C4-2B (cell line): Measurements from ENCODE around the gene BORCS5.

Experiments used
- H3K27ac ChIP-seq: fragments of 450-650 bp; 2 replicates; pipeline ENCODE4 v1.5.1; 2017
- CTCF ChIP-seq: fragments of 450-650 bp; conservative IDR thresholded peaks from 2 replicates; pipeline ENCODE4 v1.5.1; 2017; ENCODE audit warnings: mild to moderate bottlenecking
- ZFX ChIP-seq: fragments of 450-650 bp; IDR thresholded peaks from 2 replicates; pipeline ENCODE4 v1.6.1; 2017

BORCS5 gene

GRCh38 chr12:12327802-12328201, 29.1 kb upstream of the BORCS5 start:
- H3K27ac ChIP-seq: no peak overlapping the region
- peak; percentile 88 for TF ChIP-seq CTCF
- no peak for TF ChIP-seq ZFX

DNA sequence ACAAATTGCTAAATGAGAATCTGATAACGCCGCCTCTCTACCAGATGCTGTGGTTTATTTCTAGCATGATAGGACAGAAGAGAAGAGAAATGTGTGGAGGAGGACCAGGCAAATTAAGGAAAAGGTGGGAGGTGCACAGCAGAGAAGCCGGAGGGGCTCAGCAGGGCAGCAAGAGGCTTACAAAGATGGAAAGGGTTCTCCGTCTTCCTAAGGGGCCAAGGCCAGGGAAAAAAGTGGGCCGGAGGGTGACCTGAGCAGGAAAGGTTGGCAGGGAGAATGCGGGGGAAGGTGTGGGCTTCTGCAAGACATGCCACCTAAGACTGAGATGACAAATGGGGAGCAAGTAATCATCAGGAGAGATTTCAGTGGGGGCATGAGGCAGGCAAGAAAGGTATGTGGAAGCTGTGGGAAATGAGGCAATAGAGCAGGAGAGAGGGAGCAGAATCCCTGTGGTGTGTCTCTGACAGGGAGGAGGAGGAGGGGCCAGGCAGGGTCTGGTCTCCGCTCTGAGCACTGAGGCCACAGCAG, 25.6 kb upstream of the BORCS5 start:
- H3K27ac ChIP-seq: 0 out of 2 replicates have a peak overlapping the region, but pooled peaks have one; percentile 0
- TF ChIP-seq ZFX (no peak), CTCF (no peak)

GRCh38 chr12:12331896-12332295, 25.0 kb upstream of the BORCS5 start:
- no peak for TF ChIP-seq ZFX
- no peak for TF ChIP-seq CTCF
- H3K27ac ChIP-seq: peak overlapping the region; percentile 0; the same call in 1 of the 2 replicates

GRCh38 chr12:12333407-12334366, 23.2 kb upstream of the BORCS5 start:
- H3K27ac ChIP-seq: no peak overlapping the region

DNA sequence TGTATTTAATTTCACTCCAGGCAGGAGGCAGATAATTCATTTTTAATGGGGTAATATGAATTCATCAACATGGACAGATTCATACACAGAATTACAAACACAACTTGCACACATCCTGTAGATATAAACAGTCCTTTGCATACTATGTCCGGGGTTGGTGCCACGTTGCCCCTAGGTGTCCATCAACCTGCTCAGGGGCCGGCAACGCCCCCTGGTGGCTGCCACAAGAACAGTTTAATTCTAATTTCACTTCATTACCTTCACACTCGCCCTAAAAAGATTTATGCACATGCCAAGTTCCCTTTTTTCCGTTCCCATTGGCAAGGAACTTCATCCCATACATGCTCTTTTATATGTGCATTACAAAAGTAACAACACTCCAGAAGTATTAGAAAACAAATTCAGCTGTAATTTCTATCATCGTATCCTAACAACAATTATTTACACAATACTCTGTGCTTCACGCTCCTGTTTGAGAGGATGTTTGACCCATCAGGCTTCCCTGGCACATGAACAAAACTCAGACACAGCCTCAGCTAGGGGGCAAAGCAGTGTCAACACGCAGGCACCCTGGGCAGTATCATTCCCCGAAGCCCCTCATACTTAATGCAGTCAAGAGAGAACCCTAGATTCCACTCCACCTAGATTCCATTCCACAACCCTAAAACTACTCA, 22.4 kb upstream of the BORCS5 start:
- H3K27ac ChIP-seq: no peak overlapping the region
- TF ChIP-seq ZFX (no peak), CTCF (peak; percentile 97)

More at GRCh38 chr12:12333407-12334366, 23.2 kb upstream of the BORCS5 start:
- TF ChIP-seq ZFX (no peak), CTCF (no peak)

DNA sequence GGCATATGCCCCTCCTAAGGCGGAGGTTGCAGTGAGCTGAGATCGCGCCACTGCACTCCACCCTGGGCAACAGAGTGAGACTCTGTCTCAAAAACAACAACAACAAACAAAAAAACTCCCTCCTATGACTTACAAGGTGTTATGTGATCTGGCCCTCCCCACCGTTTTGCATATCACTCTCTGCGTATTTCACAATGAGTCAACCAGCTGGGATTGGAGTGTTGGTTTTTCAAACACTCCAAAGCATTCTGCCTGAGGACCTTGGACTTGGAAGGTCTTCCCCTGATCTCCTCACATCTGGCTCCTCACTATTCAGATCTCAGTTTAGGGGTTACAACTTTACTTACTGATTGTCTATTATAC, 20.8 kb upstream of the BORCS5 start:
- TF ChIP-seq CTCF (no peak), ZFX (no peak)
- no peak overlapping the region for H3K27ac ChIP-seq

- H3K27ac ChIP-seq: no peak overlapping the region
- TF ChIP-seq ZFX: no peak
- no peak for TF ChIP-seq CTCF
These were observed 20.4 kb upstream of the BORCS5 start for GRCh38 chr12:12336511-12336910.
